OCI-LY7 (cell line): Measurements from ENCODE around the gene GRPR.

Source experiments
- EZH2phosphoT487 ChIP-seq: fragments of 200-600 bp; sonication (generic); IDR thresholded peaks from 2 replicates; pipeline ENCODE4 v1.6.1; 2018; ENCODE audit warnings: low read depth, borderline replicate concordance, mild to moderate bottlenecking, mixed run types, antibody characterized with exemption, low read length, moderate library complexity, mixed read lengths
- TF ChIP-seq, protein P1 (sequence below): fragments of 200-600 bp; sonication (generic); conservative IDR thresholded peaks from 2 replicates; pipeline ENCODE4 v1.5.1; 2014; ENCODE audit warnings: mild to moderate bottlenecking, antibody characterized with exemption, low read length, moderate library complexity, mixed read lengths

- TF ChIP-seq, protein P1, sequence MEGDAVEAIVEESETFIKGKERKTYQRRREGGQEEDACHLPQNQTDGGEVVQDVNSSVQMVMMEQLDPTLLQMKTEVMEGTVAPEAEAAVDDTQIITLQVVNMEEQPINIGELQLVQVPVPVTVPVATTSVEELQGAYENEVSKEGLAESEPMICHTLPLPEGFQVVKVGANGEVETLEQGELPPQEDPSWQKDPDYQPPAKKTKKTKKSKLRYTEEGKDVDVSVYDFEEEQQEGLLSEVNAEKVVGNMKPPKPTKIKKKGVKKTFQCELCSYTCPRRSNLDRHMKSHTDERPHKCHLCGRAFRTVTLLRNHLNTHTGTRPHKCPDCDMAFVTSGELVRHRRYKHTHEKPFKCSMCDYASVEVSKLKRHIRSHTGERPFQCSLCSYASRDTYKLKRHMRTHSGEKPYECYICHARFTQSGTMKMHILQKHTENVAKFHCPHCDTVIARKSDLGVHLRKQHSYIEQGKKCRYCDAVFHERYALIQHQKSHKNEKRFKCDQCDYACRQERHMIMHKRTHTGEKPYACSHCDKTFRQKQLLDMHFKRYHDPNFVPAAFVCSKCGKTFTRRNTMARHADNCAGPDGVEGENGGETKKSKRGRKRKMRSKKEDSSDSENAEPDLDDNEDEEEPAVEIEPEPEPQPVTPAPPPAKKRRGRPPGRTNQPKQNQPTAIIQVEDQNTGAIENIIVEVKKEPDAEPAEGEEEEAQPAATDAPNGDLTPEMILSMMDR, result no peak
- no peak for TF ChIP-seq EZH2phosphoT487
Observed at GRCh38 chrX:16136080-16136479, 12.7 kb downstream of the GRPR start.
